ENCODE data around the gene MAS1L. TPM values are rescaled to one million over a fixed set of nuclear protein-coding genes. Genes with fewer than 3 reads are reported as not detected.

Gene MAS1L, protein sequence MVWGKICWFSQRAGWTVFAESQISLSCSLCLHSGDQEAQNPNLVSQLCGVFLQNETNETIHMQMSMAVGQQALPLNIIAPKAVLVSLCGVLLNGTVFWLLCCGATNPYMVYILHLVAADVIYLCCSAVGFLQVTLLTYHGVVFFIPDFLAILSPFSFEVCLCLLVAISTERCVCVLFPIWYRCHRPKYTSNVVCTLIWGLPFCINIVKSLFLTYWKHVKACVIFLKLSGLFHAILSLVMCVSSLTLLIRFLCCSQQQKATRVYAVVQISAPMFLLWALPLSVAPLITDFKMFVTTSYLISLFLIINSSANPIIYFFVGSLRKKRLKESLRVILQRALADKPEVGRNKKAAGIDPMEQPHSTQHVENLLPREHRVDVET
- total RNA-seq (0.32 TPM), polyA plus RNA-seq (not detected)

DNA sequence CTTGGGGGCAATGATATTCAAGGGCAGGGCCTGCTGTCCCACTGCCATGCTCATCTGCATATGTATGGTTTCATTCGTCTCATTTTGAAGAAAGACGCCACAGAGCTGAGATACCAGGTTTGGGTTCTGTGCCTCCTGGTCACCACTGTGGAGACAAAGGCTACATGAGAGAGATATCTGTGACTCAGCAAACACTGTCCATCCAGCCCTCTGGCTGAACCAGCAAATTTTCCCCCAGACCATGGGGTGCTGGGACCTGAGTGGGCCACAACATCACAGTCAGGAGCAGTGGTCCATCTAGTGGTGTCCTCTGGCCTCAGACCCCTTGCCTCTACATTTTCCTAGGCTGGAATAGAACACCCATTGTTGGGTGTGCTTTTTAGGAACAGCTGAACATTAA, at the start of gene MAS1L:
TSS of gene MAS1L (minus strand) at position 297 of the 400 bp plus-strand sequence. CDS start at position 243, 54 bp downstream.
- Histone ChIP-seq H3K4me3 (ENCODE audit: low read depth, low read length) (no peak within 1 kb of the TSS), H3K4me1 (ENCODE audit: insufficient read depth) (no peaks in the 10 kb centered on the region), H3K27ac (ENCODE audit: low read depth) (no peak within 1 kb of the TSS), H3K36me3 (ENCODE audit: insufficient read depth) (no peaks in the 10 kb centered on the region)
- no peak for DNase-seq (ENCODE audit: extremely low spot score)
- 94% methylated on average over 2 of the region's 2 CpGs for WGBS

DNA sequence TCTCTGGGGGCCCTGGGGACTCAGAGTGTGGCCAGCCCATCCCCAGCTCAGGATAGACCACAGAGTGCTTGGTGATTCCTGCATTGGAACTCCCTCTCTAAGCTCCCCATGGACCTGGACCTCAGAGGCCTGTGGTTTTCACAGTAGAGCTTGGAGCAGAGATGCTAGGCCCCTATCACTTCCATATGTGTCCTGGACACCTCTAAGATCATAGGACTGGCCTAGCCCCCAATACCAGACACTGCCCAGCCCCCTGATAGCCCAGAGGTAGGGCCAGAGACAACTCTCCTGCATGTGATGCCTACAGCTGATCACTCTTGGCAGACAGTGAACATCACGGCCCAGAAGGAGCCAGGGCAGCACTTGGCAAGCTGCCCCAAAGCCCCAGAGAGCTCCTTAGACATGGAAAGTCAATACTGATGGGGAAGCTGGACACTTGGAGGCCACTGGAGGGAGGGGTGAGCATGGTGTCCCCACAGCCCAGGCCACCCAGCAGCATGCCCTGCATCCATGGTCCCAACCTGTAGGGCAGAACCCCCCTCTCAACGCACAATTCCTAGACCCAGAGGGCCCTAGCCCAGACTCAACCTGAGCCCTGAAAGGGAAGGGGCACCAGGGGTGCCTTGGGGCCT, 44.7 kb upstream of the MAS1L start:
- 65% methylated on average over 2 of the region's 2 CpGs for WGBS
- no peak for DNase-seq (ENCODE audit: extremely low spot score)
- Histone ChIP-seq H3K36me3 (ENCODE audit: insufficient read depth) (no peaks in the 10 kb centered on the region), H3K4me1 (ENCODE audit: insufficient read depth) (no peaks in the 10 kb centered on the region), H3K4me3 (ENCODE audit: low read depth, low read length) (no peak overlapping the region), H3K27ac (ENCODE audit: low read depth) (no peak overlapping the region)

DNA sequence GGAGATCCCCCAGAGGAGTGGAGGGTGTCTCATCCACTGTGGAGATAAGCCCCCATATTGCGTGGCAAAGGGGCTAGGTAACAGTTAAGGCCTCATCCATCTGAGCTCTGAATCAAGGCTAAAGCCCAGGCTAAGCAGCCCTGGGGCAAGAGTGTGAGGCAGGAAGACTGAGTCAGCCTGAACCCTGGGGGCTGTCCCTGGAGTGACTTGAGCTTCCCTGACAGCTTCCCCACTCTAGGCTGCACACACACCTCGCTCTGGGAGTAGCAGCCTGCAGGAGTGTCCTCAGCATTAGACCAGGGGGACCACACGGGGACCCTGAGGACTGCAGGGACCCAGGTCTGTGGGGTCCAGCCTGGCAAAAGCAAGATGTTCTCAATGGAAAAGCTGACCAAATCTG, 43.9 kb upstream of the MAS1L start:
- 55% methylated on average over 3 of the region's 3 CpGs for WGBS
- Histone ChIP-seq H3K4me1 (ENCODE audit: insufficient read depth) (no peaks in the 10 kb centered on the region), H3K27ac (ENCODE audit: low read depth) (no peak overlapping the region), H3K36me3 (ENCODE audit: insufficient read depth) (no peaks in the 10 kb centered on the region), H3K4me3 (ENCODE audit: low read depth, low read length) (no peak overlapping the region)
- no peak for DNase-seq (ENCODE audit: extremely low spot score)

DNA sequence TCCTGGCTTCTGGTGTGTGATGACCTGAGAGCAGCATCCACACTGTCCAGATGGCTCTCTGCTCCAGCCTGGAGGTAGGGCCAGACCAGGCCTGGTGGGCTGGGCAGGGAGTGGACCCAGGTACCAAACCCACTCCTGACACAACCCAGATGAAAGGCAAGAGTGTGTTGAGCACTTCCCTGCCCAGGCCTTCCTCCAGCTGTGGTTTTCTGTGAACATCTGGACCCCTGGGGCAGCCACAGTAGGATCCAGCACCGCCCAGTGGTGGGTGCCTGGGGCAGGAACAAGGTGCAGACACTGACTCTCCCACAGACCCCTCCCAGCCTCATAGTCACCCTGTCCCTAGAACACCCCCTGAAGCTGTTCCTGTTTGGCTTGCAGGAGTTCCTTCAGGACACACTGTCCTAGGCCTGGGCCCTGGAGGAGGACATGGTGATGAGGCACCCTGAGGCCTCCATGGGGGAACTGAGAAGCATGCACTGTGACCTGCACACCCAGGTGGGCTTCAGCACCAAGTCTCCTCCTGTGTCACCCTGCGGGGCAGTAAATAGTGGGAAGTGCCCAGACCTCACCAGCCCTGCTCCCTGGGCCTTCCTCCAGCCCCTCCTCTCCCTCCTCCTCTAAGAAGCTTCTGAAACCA, 43.0 kb upstream of the MAS1L start:
- Histone ChIP-seq H3K27ac (ENCODE audit: low read depth) (no peak overlapping the region), H3K4me1 (ENCODE audit: insufficient read depth) (no peaks in the 10 kb centered on the region), H3K4me3 (ENCODE audit: low read depth, low read length) (no peak overlapping the region), H3K36me3 (ENCODE audit: insufficient read depth) (no peaks in the 10 kb centered on the region)
- no peak for DNase-seq (ENCODE audit: extremely low spot score)
- WGBS, result 79% methylated on average over 2 of the region's 2 CpGs

GRCh38 chr6:29529956-29530355, 42.2 kb upstream of the MAS1L start:
- no peaks in the 10 kb centered on the region for H3K36me3 ChIP-seq (ENCODE audit: insufficient read depth)
- H3K4me1 ChIP-seq (ENCODE audit: insufficient read depth), result no peaks in the 10 kb centered on the region
- no peak for DNase-seq (ENCODE audit: extremely low spot score)
- H3K27ac ChIP-seq (ENCODE audit: low read depth), result no peak overlapping the region
- 95% methylated on average over 3 of the region's 3 CpGs for WGBS
- no peak overlapping the region for H3K4me3 ChIP-seq (ENCODE audit: low read depth, low read length)

DNA sequence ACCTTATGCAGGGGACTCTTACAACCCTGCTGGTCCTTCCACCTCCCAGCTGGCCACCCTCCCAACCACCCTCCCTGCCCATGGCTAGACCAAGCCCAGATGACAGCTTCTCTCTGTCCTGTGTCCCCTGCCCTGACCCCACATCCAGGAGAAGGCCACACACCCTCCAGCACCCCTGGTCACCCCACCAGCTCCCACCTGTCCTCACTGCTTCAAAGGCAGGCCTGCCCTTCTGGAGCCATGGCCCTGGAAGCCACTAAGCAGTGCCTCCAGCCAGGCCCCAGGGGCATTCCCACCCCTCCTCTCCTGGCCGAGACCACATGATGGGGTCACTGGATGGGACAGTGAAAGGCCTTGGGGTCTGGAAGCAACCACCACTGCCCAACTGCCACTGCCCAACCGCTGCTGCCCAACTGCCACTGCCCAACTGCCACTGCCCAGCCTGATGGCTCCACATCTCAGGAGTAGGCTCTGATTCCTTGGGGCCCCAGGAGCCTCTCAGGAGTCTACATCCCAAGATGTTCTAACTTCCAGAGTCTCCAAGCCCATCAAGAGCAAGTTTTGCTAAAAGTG, 41.3 kb upstream of the MAS1L start:
- DNase-seq (ENCODE audit: extremely low spot score), result no peak

DNA sequence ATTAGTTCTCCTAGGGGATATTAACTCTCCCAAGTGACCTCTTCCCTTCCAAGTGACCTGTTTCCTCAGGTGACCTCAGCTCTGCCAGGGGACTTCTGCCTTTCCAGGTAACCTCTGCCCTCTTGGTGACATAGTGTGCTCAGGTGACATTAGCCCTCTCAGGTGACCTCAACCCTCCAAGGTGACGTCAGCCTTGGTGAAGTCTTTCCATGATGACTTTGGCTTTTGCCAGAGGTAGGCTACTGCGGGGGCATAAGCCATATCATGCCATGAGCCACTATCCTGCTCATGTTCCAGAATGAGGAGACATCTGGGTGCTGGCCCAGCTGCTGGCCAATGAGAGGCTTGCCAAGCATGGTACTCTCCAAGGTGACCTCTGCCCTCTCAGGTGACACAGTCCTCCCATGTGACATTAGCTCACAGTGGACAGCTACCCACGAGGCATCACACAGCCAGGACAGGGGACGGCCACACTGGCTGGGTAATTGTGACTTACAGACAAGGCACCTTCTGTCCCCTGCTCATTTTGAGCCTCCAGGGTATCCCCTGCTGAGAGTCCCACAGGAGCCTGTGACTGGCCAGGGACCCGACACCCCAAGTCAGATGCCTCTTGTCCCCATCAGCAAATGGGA, 40.7 kb upstream of the MAS1L start:
- Histone ChIP-seq H3K4me3 (ENCODE audit: low read depth, low read length) (no peak overlapping the region), H3K36me3 (ENCODE audit: insufficient read depth) (no peaks in the 10 kb centered on the region), H3K4me1 (ENCODE audit: insufficient read depth) (no peaks in the 10 kb centered on the region), H3K27ac (ENCODE audit: low read depth) (no peak overlapping the region)
- 75% methylated on average over 5 of the region's 5 CpGs for WGBS
- DNase-seq (ENCODE audit: extremely low spot score), result no peak

More for the DNA sequence above, 41.3 kb upstream of the MAS1L start:
- Histone ChIP-seq H3K4me3 (ENCODE audit: low read depth, low read length) (no peak overlapping the region), H3K27ac (ENCODE audit: low read depth) (no peak overlapping the region), H3K36me3 (ENCODE audit: insufficient read depth) (no peaks in the 10 kb centered on the region), H3K4me1 (ENCODE audit: insufficient read depth) (no peaks in the 10 kb centered on the region)
- WGBS, result 80% methylated on average over 2 of the region's 2 CpGs

GRCh38 chr6:29527564-29527963, 39.8 kb upstream of the MAS1L start:
- WGBS, result 71% methylated on average over 2 of the region's 2 CpGs
- no peak overlapping the region for H3K27ac ChIP-seq (ENCODE audit: low read depth)

DNA sequence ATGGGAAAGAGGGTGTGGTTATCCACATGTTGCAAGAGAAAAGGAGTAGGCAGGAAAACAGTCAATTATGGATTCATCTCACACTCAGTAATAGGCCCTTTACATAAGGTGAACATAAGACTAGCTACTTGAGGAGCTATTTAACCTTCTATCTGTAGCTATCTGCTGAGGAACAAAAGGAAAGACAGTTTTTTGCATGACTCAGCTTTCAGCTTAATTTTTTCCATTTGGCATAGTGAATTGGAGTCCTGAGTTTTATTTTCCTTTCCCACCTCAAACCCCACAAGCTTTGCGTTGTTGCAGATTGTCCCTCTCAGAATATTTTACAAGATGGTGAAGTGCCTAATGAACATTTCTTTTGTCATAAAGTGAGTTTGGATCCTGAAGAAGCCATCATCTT, 39.4 kb upstream of the MAS1L start:
- DNase-seq (ENCODE audit: extremely low spot score), result no peak
- H3K4me3 ChIP-seq (ENCODE audit: low read depth, low read length), result no peak overlapping the region
- no peaks in the 10 kb centered on the region for H3K36me3 ChIP-seq (ENCODE audit: insufficient read depth)
- H3K4me1 ChIP-seq (ENCODE audit: insufficient read depth), result no peaks in the 10 kb centered on the region
- WGBS, result 81% methylated on average over 1 of the region's 1 CpG
- H3K27ac ChIP-seq (ENCODE audit: low read depth), result no peak overlapping the region

More at GRCh38 chr6:29527564-29527963, 39.8 kb upstream of the MAS1L start:
- Histone ChIP-seq H3K4me3 (ENCODE audit: low read depth, low read length) (no peak overlapping the region), H3K36me3 (ENCODE audit: insufficient read depth) (no peaks in the 10 kb centered on the region), H3K4me1 (ENCODE audit: insufficient read depth) (no peaks in the 10 kb centered on the region)
- no peak for DNase-seq (ENCODE audit: extremely low spot score)

DNA sequence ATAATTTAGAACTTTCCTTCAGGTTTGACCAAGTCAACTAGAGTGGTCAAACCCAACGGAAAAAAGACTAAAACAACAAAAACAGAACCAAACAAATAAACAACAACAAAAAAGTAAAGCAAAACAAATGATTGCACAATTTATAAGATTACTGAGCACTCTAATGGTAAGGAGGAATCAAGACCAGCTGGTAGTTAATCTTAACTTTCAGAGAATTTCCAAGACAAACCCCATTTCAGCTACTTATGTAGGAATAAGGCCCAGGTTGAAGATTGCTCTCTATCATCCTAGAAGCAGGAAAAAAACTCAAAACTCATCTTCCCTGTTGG, 37.5 kb upstream of the MAS1L start:
- Histone ChIP-seq H3K4me3 (ENCODE audit: low read depth, low read length) (no peak overlapping the region), H3K27ac (ENCODE audit: low read depth) (no peak overlapping the region), H3K4me1 (ENCODE audit: insufficient read depth) (no peaks in the 10 kb centered on the region), H3K36me3 (ENCODE audit: insufficient read depth) (no peaks in the 10 kb centered on the region)
- WGBS, result 0% methylated on average over 1 of the region's 1 CpG
- no peak for DNase-seq (ENCODE audit: extremely low spot score)

GRCh38 chr6:29524444-29525310, 36.9 kb upstream of the MAS1L start:
- Histone ChIP-seq H3K4me1 (ENCODE audit: insufficient read depth) (no peaks in the 10 kb centered on the region), H3K4me3 (ENCODE audit: low read depth, low read length) (no peak overlapping the region), H3K36me3 (ENCODE audit: insufficient read depth) (no peaks in the 10 kb centered on the region), H3K27ac (ENCODE audit: low read depth) (no peak overlapping the region)
- 66% methylated on average over 7 of the region's 7 CpGs for WGBS
- DNase-seq (ENCODE audit: extremely low spot score), result no peak

GRCh38 chr6:29524044-29524443, 36.3 kb upstream of the MAS1L start:
- no peaks in the 10 kb centered on the region for H3K36me3 ChIP-seq (ENCODE audit: insufficient read depth)
- WGBS, result 61% methylated on average over 2 of the region's 2 CpGs
- DNase-seq (ENCODE audit: extremely low spot score), result no peak

GRCh38 chr6:29522227-29522626, 34.5 kb upstream of the MAS1L start:
- 23% methylated on average over 2 of the region's 2 CpGs for WGBS
- no peak for DNase-seq (ENCODE audit: extremely low spot score)
- H3K4me3 ChIP-seq (ENCODE audit: low read depth, low read length), result no peak overlapping the region

More at GRCh38 chr6:29524044-29524443, 36.3 kb upstream of the MAS1L start:
- no peak overlapping the region for H3K27ac ChIP-seq (ENCODE audit: low read depth)
- H3K4me3 ChIP-seq (ENCODE audit: low read depth, low read length), result no peak overlapping the region
- H3K4me1 ChIP-seq (ENCODE audit: insufficient read depth), result no peaks in the 10 kb centered on the region

More at GRCh38 chr6:29522227-29522626, 34.5 kb upstream of the MAS1L start:
- H3K4me1 ChIP-seq (ENCODE audit: insufficient read depth), result no peaks in the 10 kb centered on the region
- no peak overlapping the region for H3K27ac ChIP-seq (ENCODE audit: low read depth)
- H3K36me3 ChIP-seq (ENCODE audit: insufficient read depth), result no peaks in the 10 kb centered on the region

Data from urinary bladder (tissue), 4 donors.